Retinal pigment epithelial cell (primary cell): ENCODE results near the gene PYGB.
A peak's percentile ranks its signal among the peaks of the same experiment; 100 is the strongest.

Experiments
- DNase-seq: peaks from one replicate; pipeline ENCODE4 v3.0.0-alpha.2; 2010; ENCODE audit warnings: low read depth
- H3K4me3 ChIP-seq: 2 replicates; pipeline ENCODE4 v1.5.1; 2011; ENCODE audit warnings: mild to moderate bottlenecking, low read length, control low read depth, moderate library complexity
- TF ChIP-seq, protein P1 (sequence below): conservative IDR thresholded peaks from 2 replicates; pipeline ENCODE4 v1.5.1; 2011; ENCODE audit warnings: low read depth, low read length, control low read depth, inconsistent platforms

PYGB gene

DNA sequence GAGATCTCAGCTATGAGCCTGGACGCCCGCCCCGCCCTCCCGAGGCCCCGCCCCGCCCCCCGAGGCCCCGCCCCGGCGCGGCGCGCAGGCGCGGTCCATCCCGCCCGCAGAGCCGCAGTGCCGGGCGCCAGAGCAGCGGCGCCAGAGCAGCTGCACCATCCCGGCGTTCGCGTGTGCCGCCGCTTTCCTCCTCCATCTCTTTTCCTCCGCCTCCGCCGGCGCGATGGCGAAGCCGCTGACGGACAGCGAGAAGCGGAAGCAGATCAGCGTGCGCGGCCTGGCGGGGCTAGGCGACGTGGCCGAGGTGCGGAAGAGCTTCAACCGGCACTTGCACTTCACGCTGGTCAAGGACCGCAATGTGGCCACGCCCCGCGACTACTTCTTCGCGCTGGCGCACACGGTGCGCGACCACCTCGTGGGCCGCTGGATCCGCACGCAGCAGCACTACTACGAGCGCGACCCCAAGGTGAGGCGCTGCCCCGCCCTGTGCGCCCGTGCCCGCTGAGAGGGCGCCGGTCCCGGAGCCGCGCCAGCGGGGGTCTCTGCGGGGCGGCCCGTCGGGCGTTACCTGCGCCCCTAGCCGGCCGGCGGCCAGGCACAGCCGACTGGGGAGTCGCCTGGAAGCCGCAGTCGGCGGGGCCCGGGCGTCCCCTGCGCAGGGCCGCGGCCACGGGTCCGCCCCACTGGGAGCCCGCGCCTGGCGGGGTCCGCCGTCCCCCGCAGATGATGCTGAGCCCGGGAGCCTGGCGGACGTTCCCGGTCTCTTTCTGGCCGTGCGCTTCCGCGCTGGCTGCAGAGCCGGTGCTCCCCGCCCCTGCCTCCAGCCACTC, at the start of gene PYGB:
Gene PYGB, plus strand, starts transcription at position 130 of the 830 bp plus-strand sequence. Its CDS starts 94 bp downstream, at position 224.
- TF ChIP-seq, protein P1, sequence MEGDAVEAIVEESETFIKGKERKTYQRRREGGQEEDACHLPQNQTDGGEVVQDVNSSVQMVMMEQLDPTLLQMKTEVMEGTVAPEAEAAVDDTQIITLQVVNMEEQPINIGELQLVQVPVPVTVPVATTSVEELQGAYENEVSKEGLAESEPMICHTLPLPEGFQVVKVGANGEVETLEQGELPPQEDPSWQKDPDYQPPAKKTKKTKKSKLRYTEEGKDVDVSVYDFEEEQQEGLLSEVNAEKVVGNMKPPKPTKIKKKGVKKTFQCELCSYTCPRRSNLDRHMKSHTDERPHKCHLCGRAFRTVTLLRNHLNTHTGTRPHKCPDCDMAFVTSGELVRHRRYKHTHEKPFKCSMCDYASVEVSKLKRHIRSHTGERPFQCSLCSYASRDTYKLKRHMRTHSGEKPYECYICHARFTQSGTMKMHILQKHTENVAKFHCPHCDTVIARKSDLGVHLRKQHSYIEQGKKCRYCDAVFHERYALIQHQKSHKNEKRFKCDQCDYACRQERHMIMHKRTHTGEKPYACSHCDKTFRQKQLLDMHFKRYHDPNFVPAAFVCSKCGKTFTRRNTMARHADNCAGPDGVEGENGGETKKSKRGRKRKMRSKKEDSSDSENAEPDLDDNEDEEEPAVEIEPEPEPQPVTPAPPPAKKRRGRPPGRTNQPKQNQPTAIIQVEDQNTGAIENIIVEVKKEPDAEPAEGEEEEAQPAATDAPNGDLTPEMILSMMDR, result no peak
- H3K4me3 ChIP-seq, result peak within 1 kb of the TSS; percentile 78
- DNase-seq, result no peak

DNA sequence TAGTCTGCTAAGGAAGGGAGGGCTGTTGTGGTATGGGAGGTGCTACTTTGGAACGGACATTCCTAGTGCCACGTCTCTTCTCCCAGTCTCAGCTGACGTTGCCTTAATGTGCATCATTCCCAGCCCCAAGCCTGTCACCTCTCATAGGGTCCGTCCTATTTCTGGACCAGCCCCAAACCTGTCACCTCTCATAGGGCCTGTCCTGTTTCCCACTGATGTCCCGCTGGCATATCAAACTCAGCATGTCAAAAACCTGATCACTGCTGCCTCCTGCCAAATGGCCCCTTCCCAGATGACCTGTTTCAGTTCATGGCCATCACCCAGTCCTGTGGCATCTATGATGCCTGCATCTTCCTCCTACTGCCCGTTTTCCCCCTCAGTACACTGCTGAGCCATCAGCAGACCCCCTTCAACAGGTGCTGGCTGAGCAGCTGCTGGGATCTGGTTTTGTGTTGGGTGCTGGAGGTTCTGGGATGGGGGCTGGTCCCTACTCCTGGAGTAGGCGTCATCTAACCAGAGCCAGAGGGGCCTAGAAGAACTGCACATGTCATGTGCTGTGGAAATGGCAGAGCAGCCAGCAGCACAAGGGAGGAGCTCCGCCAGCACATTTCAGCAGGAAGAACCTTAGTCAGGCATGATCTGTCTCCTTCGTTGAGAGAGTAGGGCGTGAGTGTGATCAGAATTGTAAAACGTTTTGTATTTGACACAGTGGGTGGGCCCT, 49.1 kb upstream of the PYGB start:
- DNase-seq, result no peak
- TF ChIP-seq, protein P1, result no peak
- no peak overlapping the region for H3K4me3 ChIP-seq

- TF ChIP-seq, protein P1, result no peak
- no peak overlapping the region for H3K4me3 ChIP-seq
- DNase-seq, result no peak
Observed at GRCh38 chr20:25199473-25200260, 48.2 kb upstream of the PYGB start.

GRCh38 chr20:25203089-25203488, 44.8 kb upstream of the PYGB start:
- TF ChIP-seq, protein P1, result no peak
- no peak overlapping the region for H3K4me3 ChIP-seq
- DNase-seq, result no peak

DNA sequence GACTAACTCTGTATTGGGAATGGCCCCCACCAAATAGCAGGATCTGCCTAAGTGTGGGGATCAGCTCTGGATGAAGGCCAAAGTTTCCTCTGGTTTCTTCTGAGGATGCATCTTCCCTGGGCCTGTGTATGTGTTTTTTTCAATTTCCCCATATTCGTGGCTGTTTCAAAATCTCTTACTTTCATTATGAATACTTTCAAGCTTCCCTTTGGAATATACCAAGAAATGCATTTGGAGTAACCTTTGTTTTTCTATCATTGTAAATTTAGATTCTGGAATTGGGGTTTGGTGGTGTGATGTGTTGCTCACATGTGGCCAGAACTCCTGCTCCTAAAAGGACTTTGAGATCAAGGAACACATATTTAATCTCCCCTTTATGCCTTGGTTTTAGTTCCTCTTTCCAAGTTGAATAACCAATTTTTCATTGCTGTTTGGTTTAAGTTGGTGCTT, 44.0 kb upstream of the PYGB start:
- TF ChIP-seq, protein P1, result no peak
- DNase-seq, result no peak
- H3K4me3 ChIP-seq, result no peak overlapping the region

GRCh38 chr20:25204550-25205276, 43.2 kb upstream of the PYGB start:
- no peak overlapping the region for H3K4me3 ChIP-seq
- no peak for DNase-seq
- TF ChIP-seq, protein P1, result no peak
